SIG-M5 treated with dmso at 0.1 percent for 504 hours (cell line): ENCODE data around the gene ZC3H12A.
A peak's percentile ranks its signal among the peaks of the same experiment; 100 is the strongest.

Experiments
- DNase-seq: peaks from one replicate; lab custom pipeline; 2025; ENCODE audit not compliant: unreplicated experiment; lab: John Stamatoyannopoulos, UW

The ZC3H12A gene

DNA sequence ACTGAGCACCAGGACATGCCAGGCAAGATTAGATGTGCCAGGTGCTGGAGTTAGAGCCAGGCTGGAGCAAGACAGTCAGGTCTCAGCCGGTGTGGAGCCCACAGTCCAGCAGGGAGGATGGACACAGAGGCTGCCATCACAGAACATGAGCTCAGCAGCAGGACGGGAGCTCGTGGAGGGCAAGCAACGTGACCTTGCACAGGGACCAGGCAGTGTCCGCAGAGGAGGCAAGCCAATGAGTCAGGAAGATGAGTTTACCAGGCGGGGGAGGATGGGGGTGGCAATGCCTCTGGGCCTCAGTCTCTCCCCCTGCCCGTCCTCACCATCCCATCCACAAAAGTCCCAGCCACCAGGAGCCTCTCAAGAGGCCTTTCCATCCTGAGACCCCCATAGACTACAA lies 20.7 kb upstream of the ZC3H12A start:
- no peak for DNase-seq

DNA sequence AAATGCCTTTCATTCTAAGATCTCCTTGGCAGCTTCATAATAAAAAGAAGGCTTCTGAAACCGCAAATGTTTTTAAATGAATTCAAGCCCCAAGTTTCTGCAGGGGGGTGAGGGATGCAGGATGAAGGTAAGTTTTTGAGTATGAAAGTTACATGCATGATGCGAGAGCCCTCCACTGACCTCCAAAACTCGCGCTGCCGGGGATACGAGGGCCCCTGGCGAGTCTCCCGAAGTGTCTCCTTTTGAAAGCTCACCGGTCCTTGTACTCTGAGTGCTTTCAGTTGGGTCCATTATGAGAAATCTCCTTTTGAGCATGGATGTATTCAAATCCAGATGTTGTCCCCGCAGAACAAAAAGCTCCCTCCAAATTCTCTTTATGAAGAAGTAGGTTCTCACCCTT lies 18.9 kb upstream of the ZC3H12A start:
- no peak for DNase-seq

DNA sequence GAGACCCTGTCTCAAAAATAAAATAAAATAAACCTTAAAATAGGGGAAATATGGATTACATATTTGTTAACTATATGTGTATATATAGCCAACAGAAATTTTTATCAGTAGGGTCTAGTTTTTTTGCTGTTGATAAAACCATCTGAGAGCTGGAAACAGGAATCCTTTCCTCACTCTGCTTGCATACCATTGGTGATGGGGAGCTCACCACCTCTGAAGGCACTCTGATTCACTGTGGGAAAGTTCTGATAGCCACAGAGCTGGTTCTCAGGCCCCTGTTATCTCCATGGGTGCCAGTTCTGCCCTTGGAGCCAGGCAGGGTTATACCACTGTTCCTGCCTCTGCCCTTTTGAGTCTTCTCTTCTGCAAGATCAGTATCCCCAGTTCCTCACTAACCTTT lies 17.8 kb upstream of the ZC3H12A start:
- DNase-seq, result no peak

DNA sequence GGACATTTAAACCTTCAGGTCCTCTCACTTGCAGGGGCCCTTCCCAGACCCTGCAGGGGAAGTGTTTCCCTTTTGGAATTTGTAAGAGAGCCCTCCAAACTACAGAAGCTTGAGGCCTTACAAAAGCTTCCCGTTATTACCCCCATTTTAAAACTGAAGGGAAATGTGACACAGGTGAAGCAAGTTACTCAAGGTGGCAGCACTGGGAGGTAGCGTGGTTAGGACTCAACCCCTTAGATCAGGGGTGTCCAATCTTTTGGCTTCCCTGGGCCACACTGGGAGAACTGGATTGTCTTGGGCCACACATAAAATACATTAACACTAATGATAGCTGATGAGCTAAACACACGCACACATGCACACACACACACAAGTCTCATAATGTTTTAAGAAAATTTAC lies 15.8 kb upstream of the ZC3H12A start:
- DNase-seq, result no peak

DNA sequence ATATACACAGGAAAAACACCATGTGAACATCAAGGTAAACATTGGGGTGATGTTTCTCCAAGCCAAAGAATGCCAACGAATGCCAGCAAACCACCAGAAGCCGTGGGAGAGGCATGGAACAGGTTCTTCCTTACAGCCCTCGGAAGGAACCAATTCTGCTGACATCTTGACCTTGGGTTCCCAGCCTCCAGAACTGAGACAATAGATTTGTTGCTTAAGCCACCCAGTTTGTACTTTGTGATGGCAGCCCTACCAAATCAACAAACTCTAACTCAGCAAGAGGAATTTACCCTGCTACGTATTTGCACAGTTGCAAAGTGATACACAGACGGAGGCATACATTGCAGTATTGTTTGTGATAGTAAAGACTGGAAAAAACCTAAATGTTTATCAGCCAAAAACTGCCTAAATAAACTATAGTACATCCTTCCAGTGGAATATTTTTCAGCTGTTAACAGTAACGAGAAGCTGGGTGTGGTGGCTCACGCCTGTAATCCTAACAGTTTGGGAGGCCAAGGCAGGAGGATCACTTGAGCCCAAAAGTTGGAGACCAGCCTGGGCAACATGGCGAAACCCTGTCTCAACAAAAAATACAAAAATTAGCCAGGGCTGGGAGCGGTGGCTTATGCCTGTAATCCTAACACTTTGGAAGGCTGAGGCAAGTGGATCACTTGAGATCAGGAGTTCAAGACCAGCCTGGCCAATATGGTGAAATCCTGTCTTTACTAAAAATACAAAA lies 12.5 kb upstream of the ZC3H12A start:
- DNase-seq, result no peak

DNA sequence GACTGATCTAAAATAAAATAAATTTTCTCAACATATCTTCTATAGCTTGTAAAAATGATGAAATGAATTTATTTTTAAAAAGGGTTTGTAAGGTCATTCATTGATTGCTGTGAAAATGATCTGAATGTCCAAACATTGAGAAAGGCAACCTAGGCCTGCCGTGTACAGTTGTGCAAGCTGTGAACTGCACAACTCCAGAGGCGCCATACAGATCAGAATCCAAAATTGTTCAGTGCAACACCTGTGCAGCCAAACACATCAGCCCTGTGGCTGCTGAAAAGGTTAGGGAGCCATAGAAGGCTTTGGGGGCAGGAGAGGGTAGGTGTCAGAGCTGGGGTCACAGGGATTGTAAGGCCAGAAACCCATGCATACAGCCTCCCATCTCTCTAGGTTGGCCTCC lies 9.9 kb upstream of the ZC3H12A start:
- DNase-seq, result no peak

DNA sequence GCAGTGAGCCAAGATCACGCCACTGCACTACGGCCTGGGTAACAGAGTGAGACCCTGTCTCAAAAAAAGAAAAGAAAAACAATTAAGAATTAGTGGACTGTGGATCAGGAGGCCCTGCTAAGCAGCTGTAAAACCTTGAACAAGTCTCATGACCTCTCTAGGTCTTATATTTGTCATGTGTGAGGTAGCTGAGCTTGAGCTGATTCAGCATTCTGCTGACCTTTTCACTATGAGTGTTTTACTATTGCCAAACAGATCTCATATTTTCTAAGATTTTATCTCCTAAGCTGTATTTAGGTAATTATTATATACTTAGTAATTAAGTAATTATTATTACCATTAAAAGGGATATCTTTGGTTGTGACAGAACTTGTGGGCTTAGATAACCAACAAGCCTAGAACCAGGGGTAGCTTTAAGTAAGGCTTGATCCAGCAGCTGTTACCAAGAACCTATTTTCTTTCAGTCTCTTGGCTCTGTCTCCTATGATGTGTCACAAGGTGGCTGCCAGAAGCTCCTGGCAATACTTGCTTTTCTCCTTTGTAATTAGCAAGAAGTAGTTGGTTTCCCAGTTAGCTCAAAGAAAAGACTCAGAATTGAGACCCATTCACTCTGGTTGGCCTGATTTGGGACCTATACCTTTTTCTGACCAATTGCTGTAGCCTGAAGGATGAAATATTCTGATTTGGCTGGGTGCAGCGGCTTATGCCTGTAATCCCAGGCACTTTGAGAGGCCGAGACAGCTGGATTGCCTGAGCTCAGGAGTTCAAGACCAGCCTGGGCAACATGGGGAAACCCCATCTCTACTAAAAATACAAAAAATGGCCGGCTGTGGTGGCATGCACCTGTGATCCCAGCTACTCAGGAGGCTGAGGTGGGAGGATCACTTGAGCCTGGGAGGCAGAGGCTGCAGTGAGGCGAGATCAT lies 8.5 kb upstream of the ZC3H12A start:
- no peak for DNase-seq

DNA sequence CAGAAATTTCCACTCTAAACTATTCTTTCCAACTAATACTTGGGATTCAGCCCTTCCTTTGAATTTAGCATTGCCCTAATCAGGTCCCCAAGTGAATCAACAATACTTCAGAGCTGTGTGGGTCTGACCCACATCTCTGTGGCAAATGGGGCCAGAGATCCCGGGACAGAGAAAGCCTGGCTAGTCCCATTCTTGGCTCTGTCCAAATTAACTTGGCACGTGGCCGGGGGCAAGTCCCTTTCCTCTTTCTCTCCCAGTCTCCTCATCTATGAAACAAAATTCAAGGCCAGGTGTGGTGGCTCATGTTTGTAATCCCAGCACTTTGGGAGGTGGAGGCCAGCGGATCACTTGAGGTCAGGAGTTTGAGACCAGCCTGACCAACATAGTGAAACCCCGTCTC lies 6.3 kb upstream of the ZC3H12A start:
- no peak for DNase-seq

DNA sequence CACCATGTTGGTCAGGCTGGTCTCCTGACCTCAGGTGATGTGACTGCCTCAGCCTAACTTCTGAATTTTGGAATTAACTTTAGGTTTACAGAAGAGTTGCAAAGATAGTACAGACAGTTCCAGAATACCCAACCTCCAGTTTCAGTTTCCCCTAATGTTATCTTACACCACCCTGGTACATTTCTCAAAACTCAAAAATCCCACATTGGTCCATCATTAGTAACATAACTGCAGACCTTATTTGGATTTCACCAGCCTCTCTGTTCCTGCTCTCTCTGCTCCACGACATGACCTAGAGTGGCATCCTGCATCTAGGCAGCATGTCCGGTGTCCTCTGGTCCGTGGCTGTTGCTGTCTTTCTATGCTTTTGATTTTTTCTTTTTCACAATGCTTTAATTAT lies 5.0 kb upstream of the ZC3H12A start:
- DNase-seq, result no peak

DNA sequence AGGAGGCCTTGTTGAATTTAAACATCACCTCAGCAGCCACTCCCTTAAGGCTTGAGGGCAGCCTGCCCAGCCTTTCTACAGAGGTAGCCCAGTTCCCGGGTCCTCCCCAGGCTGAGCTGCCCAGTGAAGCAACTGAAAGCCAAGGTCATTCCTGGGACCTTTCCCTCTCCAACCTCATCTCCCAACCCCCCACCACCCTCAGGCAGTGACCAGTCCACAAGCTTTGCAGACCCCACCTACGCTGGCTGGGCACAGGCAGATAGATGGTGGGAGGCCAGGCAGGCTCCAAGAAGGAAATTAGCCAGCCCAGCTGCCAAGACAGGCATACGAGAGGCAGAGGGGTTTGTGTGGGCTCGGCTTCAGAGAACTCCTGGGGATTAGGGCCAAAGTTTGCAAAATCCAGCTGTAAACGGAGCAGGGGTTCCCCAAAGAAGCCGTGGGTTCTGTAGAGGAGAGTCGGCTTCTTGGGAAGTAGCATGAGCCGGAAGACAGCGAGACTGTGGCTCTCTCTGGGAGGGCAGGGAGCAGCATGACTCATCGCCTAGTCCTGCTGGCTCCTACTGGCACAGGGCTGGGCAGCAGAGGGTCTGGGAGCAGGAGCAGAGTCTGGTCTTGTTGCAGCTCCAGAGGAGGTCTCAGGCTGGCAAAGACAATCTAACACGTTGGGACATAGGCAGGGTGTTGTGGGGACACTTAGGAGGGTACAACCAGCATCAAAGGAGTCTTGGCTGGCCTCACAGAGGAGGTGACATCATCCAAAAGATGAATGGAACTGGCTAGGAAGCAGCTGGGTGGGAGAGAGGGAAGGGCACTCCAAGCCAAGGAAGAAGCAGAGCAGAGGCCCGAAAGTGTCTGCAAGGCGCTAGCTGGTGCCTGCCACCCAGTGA lies 2.8 kb upstream of the ZC3H12A start:
- DNase-seq, result peak; percentile 30

DNA sequence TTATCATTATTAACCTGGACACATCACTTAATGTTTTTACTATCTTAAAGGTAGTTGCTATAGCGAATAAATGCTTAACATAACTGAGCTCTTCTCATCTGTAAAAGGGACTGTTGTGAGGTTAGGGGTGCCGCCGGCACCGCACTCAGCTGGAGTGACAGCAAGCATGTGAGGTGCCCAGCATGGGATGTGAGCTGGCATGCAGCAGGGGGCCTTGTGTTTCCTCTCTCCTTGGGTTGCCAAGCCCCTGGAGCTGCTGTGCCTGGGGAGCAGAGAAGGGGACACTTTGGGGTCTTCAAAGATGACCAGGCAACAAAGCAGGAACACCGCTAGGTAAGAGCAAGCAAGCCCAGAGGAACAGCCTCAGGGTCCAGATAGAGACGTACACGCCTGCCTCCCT lies 2.1 kb upstream of the ZC3H12A start:
- no peak for DNase-seq

DNA sequence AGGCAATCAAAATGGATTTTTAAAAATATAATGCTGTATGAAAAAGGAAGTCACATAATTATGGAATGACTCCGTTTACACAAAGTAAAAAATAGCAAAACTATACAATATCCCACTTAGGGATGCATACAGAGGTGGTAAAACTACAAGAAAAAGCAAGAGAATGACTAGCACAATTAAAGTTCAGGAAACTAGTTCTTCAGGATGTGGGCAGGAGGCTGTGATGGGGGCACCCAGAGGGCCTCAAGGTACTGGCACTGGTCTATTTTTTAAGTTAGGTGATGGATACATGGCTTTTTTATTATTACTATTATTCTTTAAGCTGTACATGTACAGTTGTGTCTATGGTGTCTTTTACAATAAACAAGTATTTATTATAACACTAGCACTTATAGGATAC lies 1.4 kb upstream of the ZC3H12A start:
- DNase-seq, result no peak

DNA sequence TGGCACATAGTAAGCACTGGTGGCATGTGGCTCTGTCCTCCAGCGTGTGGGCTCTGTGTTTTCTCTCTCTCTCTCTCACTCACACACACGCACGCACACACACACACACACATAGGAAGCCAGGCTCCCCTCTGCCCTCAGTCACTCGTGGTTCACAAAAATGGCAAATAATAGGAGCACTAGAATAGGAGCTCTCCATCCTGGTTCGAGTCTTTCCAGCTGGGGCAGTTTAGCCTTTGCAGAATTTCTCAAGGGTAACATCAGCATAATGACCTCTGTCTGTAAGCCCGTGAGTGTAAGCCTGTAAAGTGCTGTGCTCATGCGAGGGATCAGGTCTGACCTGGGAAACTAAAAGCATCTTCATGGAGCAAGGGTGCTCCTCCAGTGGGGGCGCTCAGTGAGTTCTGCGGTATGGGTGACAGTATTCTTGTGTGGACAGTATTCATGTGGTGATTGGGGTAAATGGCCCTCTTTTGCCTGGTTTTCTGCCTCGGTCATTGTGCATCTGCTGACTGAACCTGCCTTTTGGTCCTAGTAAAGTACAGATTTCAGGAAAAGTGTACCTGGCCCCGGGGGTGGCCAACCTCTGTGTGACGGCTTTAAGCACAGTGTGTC lies 842 bp upstream of the ZC3H12A start:
- no peak for DNase-seq

DNA sequence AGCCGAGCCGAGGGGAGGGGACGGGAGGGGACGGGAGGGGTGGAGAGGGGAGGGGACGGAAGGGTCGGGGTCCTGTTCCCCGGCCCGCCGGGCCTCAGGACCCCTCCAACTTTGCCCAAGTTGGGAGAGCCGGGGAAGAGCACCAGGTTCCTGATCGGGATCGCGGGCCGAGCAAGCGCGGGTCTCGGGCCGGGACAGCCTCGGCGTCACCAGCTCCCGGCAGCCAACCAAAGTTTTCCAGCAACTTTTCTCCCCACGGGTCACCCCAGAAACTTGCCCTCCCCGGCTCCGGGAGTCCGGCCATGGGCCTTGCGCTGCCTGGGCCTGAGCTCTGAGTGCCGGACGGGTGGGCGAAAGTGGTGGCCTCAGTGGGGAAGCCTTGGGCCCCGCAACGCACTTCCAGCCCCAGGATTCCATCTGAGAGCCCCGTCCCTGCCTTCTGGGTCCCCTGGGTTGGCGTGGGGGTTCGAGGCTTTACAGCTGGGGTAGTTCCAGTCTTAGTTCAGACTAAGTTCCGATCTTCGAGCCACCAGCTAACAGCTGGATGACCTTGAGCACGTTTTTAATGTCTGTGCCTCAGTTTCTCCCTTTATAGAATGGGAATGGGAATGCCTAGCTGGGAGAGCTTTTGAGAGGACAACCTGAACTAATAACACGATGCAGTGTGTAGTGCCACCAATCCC lies 458 bp downstream of the ZC3H12A start:
- no peak for DNase-seq

DNA sequence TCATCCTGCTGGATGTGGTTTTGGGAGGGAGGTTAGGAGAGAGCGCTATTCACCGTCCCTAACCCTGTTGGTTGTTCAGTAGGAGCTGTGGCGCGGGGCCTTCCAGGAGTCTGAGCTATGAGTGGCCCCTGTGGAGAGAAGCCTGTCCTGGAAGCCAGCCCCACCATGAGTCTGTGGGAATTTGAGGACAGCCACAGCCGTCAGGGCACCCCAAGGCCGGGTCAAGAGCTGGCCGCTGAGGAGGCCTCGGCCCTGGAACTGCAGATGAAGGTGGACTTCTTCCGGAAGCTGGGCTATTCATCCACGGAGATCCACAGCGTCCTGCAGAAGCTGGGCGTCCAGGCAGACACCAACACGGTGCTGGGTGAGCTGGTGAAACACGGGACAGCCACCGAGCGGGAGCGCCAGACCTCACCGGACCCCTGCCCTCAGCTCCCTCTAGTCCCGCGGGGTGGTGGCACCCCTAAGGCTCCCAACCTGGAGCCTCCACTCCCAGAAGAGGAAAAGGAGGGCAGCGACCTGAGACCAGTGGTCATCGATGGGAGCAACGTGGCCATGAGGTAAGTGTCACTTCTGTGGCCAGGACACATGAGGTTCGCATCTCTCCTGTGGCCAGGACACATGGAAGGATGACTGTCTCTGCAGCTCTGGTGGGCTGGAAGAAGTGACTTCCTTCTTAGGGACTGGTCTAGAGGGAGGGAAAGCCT lies 1.2 kb downstream of the ZC3H12A start:
- DNase-seq, result no peak

DNA sequence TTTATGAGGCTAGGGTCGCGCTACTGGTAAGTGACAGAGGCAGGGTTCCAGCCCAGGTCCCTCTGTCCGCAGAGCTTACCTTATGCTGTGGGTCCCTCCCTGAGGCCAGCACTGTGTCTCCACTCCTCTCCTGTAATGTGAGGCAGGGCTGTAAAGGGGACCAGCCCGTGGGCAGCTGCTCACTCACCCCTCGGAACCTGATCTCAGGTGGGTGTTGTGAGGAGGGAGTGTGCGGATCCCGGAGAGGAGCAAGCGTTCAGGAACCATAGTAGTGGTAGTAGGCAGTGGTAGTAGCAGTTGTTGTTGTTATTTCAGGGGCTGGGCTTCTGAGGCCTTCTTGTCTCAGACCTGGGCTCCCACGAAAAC lies 1.7 kb downstream of the ZC3H12A start:
- no peak for DNase-seq

DNA sequence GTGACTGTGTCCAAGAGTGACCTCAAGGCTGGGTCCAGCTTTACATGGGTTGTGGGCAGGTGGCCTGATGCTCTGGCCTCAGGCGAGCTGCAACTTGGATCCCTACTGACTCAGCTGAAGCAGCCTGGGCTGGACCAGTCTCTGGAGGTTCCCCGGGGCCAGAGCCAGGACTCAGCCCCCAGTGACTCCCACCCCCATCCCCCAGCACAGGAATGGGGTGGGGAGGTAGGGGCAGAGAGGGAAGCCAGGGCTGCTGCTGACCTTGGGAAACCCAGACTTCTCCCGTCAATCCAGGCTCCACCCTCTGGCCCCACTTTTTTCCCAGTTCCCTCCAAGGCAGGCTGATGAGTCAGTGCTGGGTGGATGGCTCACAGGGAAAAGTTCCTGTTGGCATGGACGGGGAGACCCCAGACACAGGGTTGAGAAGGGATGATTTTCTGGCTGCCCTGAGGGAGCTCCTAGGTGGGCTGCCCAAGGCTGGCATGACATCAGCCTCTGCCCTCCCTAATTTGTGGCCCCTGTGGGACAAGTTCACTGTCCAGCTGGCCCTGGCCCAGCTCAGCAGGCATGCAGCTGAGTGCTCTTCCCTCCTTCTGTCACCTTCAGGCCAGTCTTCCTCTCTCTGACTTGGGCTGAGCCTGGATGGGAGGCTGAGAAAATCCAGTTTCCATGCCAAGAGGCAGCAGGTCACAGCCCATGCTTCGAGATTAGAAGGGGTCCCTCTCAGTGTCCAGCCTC lies 2.2 kb downstream of the ZC3H12A start:
- DNase-seq, result no peak

DNA sequence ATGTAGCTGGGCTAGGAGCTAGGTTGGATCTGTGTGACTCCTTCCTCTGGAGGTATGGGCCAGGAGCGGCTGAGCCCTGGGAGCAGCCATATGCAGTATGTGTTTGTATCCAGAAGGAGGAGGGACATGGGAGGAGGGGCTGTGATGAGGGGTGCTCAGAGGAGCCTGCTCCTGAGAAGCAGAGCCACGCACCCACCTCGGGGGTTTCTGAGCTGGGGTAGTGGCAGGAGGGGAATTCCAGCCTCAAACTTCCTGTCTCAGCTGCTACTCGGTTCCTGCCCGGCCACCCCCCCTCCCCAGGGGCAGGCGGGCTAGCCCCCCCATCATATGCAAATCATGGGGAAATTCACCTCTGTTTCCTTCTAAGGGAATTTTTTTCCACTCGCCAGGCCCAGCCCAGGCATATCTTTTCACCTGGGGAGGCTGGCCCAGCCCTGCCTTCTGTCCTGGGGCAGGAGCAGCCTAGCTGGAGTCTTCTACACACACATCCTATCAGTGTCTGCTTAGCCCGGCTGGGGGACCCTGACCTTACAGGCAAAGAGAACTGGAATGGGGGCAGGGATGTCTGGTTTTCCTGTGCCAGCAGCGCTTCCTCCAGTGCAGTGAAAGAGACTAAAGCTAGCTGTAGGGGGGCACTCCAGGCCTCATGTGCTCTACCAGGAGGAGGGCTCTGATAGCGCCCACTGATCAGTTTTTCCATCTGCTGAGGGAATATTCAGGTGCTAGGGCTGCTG lies 3.0 kb downstream of the ZC3H12A start:
- DNase-seq, result peak; percentile 22

DNA sequence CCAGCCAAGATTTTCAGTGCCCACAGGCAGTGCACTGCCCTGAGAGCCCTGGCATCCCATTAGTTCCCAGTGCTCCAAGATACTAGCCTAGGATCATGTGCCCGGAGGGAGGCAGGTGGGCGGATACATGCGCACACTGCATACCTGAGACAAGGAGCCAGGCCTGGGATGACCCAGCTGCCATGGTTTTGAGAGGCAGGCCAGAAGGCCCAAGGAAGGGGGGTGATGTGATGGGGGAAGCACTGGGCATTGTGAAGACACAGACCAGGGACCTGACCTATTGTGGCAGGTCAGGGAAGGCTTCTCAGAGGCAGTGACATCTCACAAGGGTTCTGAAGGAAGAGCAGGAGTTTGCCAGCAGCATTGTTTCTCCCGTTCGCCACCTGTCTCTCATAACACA lies 3.6 kb downstream of the ZC3H12A start:
- DNase-seq, result no peak
